Islet of Langerhans (tissue), 1 donor: ENCODE measurements around the gene OR51E2.
A peak's percentile ranks its signal among the peaks of the same experiment; 100 is the strongest.
"Not testable (repeated sequence)": the region's sequence is repeated elsewhere in the genome, so short reads cannot be mapped to it uniquely, and the experiment has no call there.

Experiments
- FAIRE-seq: peaks from one replicate; lab custom pipeline; 2011; peaks lifted over from hg19 to GRCh38; lab: Jason Lieb, UNC

Gene OR51E2

GRCh38 chr11:4697585-4697984 lies at the start of gene OR51E2:
OR51E2 (minus strand) TSS chr11:4697853; CDS start chr11:4682711, 15,142 bp downstream.
- no peak for FAIRE-seq

DNA sequence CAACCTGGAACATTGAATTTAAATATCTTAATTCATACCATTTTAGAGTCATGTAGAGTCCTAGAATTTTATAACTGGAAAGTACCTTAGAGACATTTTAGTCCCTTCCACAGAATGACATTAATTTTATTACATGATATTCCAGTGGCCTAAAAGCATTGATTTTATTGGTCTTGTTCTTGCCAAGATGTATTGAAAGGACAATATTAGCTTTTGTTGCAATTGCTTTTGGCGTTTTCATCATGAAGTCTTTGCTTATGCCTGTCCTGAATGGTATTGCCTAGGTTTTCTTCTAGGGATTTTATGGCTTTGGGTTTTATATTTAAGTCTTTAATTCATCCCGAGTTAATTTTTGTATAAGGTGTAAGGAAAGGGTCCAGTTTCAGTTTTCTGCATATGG lies 43.1 kb upstream of the OR51E2 start:
- FAIRE-seq, result no peak

GRCh38 chr11:4727171-4727570 lies 29.5 kb upstream of the OR51E2 start:
- FAIRE-seq, result no peak

DNA sequence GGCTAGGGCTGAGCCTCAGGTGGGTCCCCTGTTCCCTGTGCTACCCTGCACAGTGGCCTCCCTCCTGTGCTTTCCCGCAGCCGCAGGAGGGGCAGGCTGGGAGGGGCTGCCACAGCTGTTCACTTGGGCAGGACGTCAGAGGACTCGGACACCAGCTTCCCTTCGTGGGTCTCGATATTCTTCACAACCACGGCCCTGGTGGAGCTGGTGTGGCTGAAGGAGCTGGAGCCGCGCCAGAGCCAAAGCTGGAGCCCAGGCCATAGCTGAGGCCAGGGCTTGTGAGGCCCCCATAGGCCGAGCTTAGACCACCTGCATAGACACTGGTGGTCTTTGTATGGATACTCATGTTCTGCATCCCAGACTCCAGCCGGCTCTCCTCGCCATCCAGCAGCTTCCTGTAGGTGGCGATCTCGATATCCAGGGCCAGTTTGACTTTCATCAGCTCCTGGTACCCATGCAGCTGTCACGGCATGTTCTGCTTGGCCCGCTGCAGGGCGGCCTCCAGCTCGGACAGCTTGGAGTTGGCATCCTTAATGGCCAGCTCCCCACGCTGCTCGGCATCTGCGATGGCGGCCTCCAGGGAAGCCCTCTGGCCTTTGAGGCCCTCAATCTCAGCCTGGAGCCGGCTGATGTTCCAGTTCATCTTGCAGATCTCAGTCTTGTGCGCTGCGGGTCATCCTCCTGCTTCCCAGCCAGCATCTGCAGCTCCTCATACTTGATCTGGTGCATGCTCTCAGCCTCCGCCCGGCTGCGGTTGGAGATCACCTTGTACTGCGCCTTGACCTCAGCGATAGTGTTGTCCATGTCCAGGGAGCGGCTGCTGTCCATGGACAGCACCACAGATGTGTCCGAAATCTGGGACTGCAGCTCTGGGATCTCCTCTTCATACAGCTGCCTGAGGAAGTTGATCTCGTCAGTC lies 25.2 kb upstream of the OR51E2 start:
- not testable (repeated sequence) for FAIRE-seq

- FAIRE-seq, result no peak
These were observed 16.6 kb upstream of the OR51E2 start for GRCh38 chr11:4714300-4714699.

DNA sequence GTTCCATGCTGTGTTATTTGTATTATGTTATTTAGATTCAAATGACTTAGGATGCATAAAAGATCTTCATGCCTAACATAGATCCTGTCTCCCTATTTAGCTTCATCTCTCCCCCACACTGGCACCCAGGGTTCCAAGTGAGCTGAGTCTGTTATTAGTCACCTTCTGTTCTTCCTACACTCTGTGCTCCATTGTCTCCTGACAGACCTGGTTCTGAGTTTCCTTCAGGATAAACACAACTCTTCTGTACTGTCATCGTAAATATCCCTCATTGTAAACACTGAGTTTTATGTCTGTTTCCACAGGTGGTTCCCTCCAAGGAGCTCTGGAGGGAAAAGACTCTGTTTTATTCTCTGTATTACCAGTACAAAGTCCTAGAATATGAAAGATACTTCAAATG lies 15.6 kb upstream of the OR51E2 start:
- no peak for FAIRE-seq

DNA sequence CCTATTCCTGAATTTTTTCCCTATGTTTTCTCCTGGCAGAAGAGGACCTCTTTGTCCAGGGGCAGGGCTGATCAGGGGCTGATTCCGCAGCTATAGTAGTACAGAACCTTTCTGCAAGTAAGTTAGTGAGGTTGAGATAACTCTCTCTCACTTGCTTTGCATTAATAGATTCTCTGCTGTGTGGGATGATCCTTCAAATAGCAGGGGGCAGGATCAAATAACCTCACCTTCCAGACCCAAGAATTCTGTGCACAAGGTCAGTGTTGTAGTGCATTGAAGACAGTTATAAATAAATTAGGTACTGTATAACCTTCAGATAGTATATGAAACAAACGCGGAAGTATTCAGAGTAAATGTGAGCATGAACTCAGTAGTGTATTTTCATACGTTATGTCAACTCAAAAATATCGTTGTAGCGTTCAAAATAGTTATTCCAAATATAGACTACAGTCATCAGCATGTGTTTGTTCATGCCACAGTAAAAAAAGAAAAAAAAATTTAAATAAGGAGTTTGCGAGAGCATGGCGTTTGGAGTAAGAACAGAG lies 7.2 kb upstream of the OR51E2 start:
- FAIRE-seq, result no peak

DNA sequence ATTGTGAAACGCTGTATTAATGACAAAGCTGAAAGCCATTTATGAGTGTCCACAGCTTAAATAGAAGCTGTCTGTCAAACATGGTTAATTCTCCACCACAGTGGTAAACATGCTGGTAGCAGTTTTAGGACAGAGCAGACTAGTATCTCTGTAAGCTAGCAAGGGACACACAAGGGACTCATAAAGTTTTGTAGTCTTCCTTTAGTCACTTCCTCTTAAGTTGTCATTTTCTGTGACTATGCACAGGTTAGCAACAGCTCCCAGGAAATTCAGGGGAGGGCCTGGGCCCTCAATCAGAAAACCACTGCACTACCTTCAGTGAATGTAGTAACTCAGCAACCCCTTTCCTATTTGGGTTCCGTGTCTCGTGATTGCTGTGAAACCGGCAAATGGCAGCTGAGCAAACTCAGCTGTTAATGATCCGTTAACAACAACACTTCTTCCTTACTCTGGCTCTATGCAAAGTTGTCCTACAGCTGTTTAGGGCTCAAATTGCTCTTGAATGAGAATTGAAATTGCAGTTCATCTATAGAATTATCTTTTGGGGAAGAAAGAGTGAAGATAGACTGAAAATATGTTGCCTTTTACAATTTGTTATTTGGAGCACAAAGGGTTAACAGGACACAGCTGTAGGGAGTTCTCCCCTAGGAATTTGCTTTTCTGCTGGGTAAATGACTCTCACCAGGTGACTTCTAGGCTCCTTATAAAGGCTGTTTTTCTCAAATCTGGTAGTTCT lies 6.6 kb upstream of the OR51E2 start, which contains the start of gene MMP26:
Gene MMP26, plus strand, starts transcription at position 731 of the 736 bp plus-strand sequence.
- FAIRE-seq, result peak; percentile 94

- FAIRE-seq, result no peak
These were observed 2.8 kb upstream of the OR51E2 start for GRCh38 chr11:4700436-4700820.

GRCh38 chr11:4699697-4700435 lies 2.2 kb upstream of the OR51E2 start:
- FAIRE-seq, result no peak

GRCh38 chr11:4695442-4695841 lies 2.2 kb downstream of the OR51E2 start:
- FAIRE-seq, result no peak

- no peak for FAIRE-seq
These were observed 12.9 kb downstream of the OR51E2 start for GRCh38 chr11:4684631-4685285.

GRCh38 chr11:4682623-4683419 lies 14.8 kb downstream of the OR51E2 start:
- no peak for FAIRE-seq

GRCh38 chr11:4680341-4680740 lies 17.3 kb downstream of the OR51E2 start:
- FAIRE-seq, result no peak

DNA sequence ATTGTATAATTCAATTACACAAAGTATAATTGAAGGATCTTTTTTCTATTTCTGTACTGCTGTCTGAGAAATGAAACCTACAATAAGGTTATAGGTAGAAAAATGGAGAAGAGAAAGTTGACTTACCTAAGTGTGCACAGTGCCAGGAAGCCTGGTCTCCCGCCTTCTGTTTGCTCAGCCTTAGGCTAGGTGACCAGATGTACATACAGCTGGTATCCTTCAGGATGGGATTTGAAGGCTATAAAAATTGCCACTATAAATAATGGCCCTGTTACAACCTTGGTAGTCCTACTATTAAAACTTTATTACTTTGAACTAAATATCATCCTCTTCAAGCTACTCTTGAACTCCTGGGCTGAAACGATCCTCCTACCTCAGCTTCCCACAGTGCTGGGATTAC lies 19.7 kb downstream of the OR51E2 start:
- FAIRE-seq, result no peak

DNA sequence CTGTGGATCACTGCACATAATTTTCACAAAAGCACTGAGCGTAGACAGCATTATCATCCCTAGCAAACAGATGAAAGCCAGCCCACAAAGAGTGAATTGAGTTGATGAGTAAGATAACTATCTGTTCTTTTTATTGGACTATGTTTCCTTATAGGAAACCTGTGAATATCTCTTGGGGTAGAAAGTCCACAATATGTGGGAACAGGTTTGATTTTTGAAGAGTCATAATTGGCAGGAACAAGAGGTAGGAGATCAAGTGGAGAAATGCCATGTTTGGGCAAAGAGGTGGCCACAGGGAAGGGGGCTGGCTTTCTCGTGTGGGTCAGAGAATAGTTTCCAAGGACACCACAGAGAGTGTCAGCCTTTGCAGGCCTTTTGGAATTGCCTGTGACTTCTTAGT lies 23.9 kb downstream of the OR51E2 start:
- FAIRE-seq, result no peak

DNA sequence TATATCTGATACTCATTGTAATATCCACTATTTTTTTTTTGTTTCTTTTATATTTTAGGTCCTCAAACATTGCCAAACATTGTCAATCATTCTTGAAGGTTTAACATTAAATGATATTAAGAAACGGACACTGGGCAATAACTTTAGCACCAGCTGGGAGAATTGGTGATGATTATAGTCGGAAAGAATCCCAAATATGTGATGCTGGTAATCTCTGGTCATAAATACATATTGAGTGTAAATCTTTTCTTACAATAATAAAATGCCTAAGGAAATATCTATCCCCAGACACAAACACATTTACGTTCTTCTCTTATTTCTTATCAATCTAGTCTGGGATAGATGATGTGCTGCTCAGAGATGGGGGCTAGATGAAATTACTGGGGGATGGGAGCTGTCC lies 25.2 kb downstream of the OR51E2 start:
- FAIRE-seq, result no peak

DNA sequence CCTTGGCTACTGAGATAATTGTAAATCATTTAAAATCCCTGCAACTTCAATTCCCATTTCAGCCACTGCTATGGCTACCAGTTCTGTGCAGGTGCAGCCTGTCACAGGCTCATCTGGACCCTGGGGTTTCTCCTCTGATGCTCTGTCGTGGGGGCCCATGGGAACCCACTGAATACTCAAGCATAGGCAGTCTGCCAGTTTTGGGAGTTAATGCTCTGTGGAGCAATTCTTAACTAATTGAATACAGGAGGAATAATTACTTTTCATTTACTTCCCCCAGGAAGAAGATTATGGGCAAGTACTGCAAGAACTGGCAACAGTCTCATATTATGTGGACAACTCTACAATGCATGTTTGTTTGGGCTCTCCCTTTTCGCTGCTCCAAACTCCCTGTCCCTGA lies 25.9 kb downstream of the OR51E2 start:
- no peak for FAIRE-seq

GRCh38 chr11:4665424-4665823 lies 32.2 kb downstream of the OR51E2 start:
- FAIRE-seq, result no peak

DNA sequence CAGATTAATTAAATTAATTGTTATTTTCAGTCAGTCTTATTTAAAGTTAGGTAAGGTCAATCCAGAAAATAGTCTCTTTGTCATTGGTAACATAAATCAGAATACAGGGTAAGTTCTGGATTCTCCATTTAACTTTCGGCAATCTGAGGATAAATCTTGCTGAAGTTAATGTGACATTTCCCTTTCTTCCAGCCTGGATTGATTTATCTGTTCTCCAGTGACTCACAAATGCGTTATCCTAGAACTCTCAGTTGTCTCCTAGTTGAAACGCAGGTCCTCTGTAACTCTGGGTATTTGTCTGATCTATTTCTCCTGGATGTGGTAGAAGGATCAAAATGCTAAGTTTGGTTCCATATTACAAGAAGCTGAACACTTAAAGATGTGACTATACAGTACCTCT lies 32.9 kb downstream of the OR51E2 start:
- FAIRE-seq, result no peak

- no peak for FAIRE-seq
These were observed 33.5 kb downstream of the OR51E2 start for GRCh38 chr11:4664183-4664582.
